ENCODE results near the gene ZDBF2.

DNA sequence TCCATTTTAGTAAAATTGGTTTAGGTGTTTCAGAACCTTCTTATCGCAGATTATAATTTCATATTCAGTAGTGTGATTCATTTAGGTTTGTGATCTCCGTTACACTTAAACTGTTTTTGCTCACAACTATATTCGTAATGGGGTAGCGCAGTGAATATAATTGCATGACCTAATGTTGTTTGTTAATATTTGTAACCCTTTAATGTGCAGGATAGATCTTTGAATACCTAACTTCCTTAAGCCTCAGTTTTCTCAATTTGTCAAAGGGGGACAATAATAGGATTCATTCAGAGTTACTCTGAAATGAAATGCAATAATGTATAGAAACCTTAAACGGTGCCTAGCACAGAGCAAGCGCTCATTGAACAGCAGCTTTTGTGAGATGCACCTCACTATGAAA is 558 bp upstream of the ZDBF2 start:
- TF ChIP-seq, protein P1, sequence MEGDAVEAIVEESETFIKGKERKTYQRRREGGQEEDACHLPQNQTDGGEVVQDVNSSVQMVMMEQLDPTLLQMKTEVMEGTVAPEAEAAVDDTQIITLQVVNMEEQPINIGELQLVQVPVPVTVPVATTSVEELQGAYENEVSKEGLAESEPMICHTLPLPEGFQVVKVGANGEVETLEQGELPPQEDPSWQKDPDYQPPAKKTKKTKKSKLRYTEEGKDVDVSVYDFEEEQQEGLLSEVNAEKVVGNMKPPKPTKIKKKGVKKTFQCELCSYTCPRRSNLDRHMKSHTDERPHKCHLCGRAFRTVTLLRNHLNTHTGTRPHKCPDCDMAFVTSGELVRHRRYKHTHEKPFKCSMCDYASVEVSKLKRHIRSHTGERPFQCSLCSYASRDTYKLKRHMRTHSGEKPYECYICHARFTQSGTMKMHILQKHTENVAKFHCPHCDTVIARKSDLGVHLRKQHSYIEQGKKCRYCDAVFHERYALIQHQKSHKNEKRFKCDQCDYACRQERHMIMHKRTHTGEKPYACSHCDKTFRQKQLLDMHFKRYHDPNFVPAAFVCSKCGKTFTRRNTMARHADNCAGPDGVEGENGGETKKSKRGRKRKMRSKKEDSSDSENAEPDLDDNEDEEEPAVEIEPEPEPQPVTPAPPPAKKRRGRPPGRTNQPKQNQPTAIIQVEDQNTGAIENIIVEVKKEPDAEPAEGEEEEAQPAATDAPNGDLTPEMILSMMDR (IDR thresholded peaks at IDR 0.05), result no peak
- TF ChIP-seq POLR2A (IDR thresholded peaks at IDR 0.05) (no peak), POLR2AphosphoS5 (IDR thresholded peaks at IDR 0.05) (no peak), EP300 (IDR thresholded peaks at IDR 0.05) (no peak)

Measured in suprapubic skin (tissue), 4 donors.